CD4-positive, alpha-beta T cell treated with Interleukin-6 for 4 hours (primary cell): ENCODE measurements around the gene BOK.

ENCODE experiments used
- DNase-seq: peaks from one replicate; pipeline ENCODE4 v3.0.0-alpha.2; 2020; ENCODE audit warnings: mixed read lengths

Gene BOK

GRCh38 chr2:241606186-241606585, 47.6 kb downstream of the BOK start:
- DNase-seq = no peak

GRCh38 chr2:241607162-241607885, 48.8 kb downstream of the BOK start:
- DNase-seq = no peak

- DNase-seq = no peak
Measured at GRCh38 chr2:241608881-241609280, 50.3 kb downstream of the BOK start.

GRCh38 chr2:241609859-241610793, 51.6 kb downstream of the BOK start:
- DNase-seq = peak; percentile 93

GRCh38 chr2:241611062-241611461, 52.5 kb downstream of the BOK start:
- DNase-seq = no peak

GRCh38 chr2:241612156-241613016, 53.8 kb downstream of the BOK start:
- DNase-seq = no peak

- no peak for DNase-seq
Measured at GRCh38 chr2:241613017-241613780, 54.7 kb downstream of the BOK start.

GRCh38 chr2:241615041-241615440, 56.5 kb downstream of the BOK start:
- no peak for DNase-seq

- DNase-seq = no peak
Measured at GRCh38 chr2:241615522-241616052, 57.0 kb downstream of the BOK start.

- no peak for DNase-seq
Measured at GRCh38 chr2:241616168-241617125, 57.9 kb downstream of the BOK start.

GRCh38 chr2:241617431-241618154, 59.0 kb downstream of the BOK start:
- DNase-seq = peak; percentile 52

- DNase-seq = no peak
Measured at GRCh38 chr2:241618296-241618805, 59.8 kb downstream of the BOK start.

GRCh38 chr2:241618829-241619228, 60.3 kb downstream of the BOK start:
- DNase-seq = no peak

- no peak for DNase-seq
Measured at GRCh38 chr2:241619597-241620418, 61.3 kb downstream of the BOK start.

GRCh38 chr2:241620419-241620769, 61.8 kb downstream of the BOK start:
- DNase-seq = peak; percentile 19
